ENCODE measurements around the gene ZNF124.

DNA sequence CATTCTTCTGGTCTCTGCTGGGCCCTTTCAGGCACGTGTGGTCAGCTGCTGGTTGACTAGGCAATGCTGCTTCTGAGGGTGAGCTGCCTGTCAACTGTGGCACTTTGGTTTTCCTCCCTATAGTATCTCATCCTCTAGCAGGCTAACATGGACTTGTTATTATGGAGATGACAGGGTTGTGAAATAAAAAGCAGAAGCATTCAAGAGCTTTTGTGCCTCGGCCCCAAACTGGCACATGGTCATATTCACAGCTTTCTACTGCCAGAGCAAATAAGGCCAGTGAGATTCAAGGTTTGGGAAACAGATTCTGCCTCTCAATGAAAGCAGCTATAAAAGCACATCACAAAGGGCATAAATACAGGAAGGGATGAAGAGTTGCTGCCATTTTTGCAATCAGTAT lies 1.6 kb upstream of the ZNF124 start:
- TF ChIP-seq, protein P1, sequence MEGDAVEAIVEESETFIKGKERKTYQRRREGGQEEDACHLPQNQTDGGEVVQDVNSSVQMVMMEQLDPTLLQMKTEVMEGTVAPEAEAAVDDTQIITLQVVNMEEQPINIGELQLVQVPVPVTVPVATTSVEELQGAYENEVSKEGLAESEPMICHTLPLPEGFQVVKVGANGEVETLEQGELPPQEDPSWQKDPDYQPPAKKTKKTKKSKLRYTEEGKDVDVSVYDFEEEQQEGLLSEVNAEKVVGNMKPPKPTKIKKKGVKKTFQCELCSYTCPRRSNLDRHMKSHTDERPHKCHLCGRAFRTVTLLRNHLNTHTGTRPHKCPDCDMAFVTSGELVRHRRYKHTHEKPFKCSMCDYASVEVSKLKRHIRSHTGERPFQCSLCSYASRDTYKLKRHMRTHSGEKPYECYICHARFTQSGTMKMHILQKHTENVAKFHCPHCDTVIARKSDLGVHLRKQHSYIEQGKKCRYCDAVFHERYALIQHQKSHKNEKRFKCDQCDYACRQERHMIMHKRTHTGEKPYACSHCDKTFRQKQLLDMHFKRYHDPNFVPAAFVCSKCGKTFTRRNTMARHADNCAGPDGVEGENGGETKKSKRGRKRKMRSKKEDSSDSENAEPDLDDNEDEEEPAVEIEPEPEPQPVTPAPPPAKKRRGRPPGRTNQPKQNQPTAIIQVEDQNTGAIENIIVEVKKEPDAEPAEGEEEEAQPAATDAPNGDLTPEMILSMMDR (IDR thresholded peaks at IDR 0.05; ENCODE audit: low read depth, low read length) = no peak
- TF ChIP-seq EZH2phosphoT487 (IDR thresholded peaks at IDR 0.05; ENCODE audit: low read depth) = no peak
